ENCODE measurements around the gene IRF2BPL. TPM values are rescaled to one million over a fixed set of nuclear protein-coding genes. Genes with fewer than 3 reads are reported as not detected.

The IRF2BPL gene
- total RNA-seq, 1 experiment from 2014 or later: 21.7 TPM

DNA sequence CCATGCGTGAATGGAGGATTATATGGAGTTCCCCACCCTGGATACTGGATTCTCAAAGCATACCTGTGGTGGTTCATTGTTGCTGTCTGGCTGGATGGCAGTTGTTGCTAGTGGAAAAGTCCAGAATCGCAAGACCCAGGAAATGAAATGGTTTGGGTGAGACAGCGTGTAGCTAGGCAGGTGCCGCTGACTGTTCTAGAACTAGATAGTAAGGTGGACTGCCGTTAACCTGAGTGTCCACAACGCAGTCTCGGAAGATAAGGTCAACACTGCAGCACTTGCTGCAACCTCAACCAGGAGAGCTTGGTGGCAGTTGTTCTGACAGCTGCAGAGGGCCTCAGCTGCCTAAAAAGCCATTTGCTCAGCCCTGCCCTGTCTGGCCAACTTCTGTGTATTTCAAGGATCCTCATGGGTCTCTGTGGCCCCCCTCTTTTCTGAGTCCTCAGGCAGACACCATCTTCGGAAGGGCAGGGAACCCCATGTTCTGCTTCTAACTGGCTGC is 15.5 kb upstream of the IRF2BPL start:
- peak; percentile 77 to 85 for DNase-seq
- Histone ChIP-seq H3K27ac (peak overlapping the region; percentile 95), H3K36me3 (no peaks in the 10 kb centered on the region), H3K9me3 (replicated peaks) (no peaks in the 10 kb centered on the region), H3K4me3 (peak overlapping the region; percentile 22; the same call in 1 of the 2 replicates), H3K4me1 (peaks cover 59% of the 10 kb centered on the region), H3K27me3 (no peaks in the 10 kb centered on the region)

DNA sequence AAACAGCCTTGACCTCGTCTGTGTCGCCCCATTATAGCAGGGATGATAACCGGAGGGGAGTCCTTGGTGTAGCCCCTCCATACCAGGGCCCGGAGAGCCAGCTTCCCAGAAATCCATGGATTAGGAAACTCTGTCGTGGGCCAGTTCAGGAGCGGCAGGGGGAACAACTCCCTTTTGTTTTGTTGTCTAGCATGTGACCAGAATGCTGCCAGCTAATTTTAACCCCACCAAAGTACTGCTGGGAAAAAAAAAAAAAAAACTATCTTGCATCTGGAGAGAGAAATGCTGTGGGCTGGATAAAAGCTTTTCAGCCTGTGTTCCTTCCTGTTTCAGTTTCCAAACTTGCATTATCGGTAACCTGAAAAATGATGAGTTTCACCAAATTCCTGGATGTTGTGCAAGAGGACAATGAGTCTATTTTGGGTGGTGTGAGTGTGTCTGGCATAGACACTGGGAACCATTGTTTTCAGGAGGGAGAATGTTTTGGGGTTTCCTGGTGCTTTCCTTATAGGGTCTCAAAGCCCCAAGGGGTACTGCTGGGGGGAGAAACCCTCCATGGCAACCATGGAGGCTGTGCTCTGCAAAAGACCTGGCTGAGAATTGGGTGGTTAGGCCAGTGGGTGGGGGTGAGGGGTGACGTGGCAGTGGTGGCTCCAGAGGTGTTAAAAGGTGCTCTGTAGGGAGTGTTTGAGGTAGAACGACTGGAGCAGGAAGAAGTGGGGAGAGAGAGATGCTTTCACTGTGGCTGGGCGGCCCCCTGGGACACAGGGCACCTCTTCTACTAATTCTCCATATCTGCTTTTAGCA is 14.9 kb upstream of the IRF2BPL start:
- peak; percentile 66 to 79 for DNase-seq
- Histone ChIP-seq H3K27ac (peak overlapping the region; percentile 95), H3K36me3 (no peaks in the 10 kb centered on the region), H3K4me3 (peak overlapping the region; percentile 22), H3K27me3 (no peaks in the 10 kb centered on the region), H3K4me1 (peaks cover 64% of the 10 kb centered on the region), H3K9me3 (replicated peaks) (no peaks in the 10 kb centered on the region)

DNA sequence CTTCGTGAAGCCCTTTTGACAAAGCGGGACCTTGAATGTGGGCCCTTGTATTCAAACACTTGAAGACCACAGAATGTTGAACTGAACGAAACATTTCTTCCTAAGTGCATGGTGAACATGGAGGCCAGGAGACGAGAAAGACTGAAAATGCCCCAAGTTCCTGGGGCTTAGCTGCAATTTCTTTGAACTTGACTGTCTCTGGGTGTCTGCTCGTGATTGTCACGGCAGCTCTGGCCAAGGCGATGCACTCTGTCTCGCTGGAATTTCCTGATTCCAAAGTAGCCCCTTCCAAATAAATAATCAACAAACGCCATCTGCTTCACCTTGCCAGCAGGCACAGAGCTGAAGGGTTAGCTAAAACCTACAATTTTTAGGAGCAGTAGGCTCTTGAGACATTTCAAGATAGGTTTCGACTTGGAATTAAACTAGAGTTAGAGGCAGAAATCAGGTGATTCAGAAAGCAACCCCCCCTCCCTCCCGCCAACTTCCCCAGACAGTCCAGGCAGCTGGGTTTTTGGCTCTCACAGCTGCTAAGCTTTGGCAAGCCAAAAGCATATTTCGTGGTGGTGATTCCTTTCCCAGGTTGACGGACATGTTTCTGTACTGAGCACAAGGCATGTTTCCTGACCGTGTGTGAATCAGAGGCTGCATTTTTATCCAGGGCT is 13.5 kb upstream of the IRF2BPL start:
- H3K9me3 ChIP-seq (replicated peaks): no peaks in the 10 kb centered on the region
- DNase-seq: peak; percentile 73 to 83
- no peak overlapping the region for H3K4me3 ChIP-seq
- no peaks in the 10 kb centered on the region for H3K27me3 ChIP-seq
- H3K27ac ChIP-seq: peak overlapping the region; percentile 95
- peaks cover 77% of the 10 kb centered on the region for H3K4me1 ChIP-seq
- no peaks in the 10 kb centered on the region for H3K36me3 ChIP-seq

DNA sequence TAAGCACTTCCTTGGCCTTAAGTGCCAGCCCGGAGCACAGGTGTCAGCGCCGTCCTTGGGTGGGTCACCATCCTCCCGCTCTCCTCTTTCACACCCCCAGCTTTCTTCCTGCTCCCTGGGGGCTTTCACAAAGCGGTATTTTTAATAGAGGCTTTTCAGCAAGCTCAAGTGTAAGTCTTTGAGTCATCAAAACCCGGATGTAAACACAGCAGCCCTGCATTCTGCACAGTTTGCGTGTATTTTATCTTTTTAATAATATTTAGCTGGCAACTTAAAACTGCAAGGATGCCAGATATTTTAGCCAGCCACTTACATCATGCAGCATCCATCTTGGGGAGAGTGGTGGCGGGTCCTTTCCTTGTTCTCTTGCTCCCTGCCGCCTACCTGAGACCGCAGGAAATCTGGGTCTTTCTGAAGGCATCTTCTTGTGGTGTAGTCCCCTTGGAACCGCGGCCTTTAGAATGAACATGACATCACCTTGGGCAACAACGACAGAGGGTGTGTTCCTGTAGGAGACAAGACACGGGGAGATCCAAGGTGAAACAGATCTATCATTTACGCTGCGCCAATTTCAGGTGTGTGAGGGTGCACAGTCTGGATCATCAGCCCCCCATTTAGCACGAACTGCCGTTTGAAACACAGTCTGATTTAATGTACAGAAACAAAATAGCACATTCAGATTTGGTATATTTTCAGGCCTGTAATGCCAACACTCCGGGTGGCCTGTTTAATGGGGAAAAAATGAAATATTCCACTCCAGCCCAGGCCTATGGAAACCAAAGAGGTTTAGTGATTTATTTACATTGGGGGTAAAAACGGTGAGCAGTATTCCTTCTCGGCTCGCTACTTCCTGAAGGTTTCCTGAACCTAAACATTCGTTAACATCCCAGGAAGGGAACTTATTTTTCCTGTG is 12.5 kb upstream of the IRF2BPL start:
- no peak for DNase-seq
- no peaks in the 10 kb centered on the region for H3K36me3 ChIP-seq
- H3K4me3 ChIP-seq: peak overlapping the region; percentile 53
- no peaks in the 10 kb centered on the region for H3K27me3 ChIP-seq
- H3K9me3 ChIP-seq (replicated peaks): no peaks in the 10 kb centered on the region
- peak overlapping the region; percentile 95 for H3K27ac ChIP-seq
- peaks cover 82% of the 10 kb centered on the region for H3K4me1 ChIP-seq

DNA sequence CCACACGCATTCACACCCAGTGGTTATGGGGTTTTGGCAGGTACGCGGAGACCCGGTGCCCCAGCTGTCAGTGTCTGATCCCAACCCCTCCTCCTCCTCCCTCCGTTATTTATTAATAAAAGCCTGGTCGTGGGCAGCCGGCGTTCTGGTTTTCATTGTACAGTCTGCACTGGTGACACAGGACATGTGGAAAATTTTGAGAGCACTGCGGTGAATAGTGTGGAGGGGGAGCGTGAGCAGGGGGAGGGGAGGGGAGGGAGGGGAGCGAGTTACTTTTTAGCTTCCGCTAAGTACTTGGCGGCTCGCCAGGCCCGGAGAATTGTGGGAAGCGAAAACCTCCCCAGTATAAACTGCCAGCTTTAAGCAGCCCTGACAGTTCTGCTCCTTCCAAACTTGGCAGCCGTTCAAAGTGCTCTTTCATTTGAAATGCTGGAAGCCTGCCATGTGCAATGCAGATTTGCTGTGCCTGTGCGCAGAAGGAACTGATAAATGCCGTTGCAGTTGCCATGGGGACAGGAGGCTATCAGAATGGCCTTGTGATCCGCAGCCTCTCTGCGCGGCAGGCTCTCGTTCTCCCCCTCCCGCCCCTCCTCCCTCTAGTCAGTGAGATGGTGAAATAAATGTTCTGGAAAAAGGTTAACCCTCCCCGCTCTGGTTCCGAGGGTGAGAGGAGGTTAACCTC is 11.7 kb upstream of the IRF2BPL start:
- H3K4me3 ChIP-seq: peak overlapping the region; percentile 53
- DNase-seq: peak; percentile 98 to 99
- H3K27me3 ChIP-seq: no peaks in the 10 kb centered on the region
- H3K36me3 ChIP-seq: no peaks in the 10 kb centered on the region
- H3K4me1 ChIP-seq: peaks cover 74% of the 10 kb centered on the region
- peak overlapping the region; percentile 95 for H3K27ac ChIP-seq
- no peaks in the 10 kb centered on the region for H3K9me3 ChIP-seq (replicated peaks)

DNA sequence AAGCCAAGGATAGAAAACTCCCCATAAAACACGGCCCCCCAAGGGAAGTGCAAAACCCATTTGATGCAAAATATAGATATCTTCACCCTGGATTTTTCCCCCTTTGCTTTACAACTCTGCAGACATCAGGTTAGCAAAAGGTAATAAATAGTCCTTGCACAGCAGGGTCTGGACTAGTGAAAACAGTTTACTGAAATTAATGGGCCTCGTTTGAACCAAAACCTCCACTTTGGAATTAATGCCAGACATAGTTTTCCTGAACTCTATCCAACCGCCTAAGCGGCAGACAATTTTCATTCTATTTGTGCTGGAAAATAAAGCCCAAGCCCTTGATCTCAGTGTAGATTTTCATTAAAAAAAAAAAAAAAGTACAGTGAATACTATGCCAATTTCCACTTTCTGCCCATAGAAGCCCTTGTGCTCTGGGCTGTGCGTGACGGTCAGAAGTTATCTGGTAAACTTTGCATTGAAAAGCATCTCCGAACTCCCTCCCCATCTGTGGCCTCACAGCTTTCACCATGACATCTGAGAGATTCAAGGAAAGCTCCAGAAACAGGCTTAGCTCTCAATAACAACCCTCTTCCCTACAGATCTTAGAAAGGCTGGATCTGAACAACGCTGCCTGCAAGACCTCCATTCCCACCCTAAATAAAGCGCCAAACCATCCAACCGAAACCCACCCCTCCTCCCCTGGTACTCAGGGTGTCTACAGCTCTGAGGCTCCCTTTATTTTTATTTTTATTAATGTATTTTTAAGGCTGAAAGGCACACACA is 11.0 kb upstream of the IRF2BPL start:
- Histone ChIP-seq H3K27me3 (no peaks in the 10 kb centered on the region), H3K36me3 (no peaks in the 10 kb centered on the region), H3K9me3 (replicated peaks) (no peaks in the 10 kb centered on the region), H3K27ac (peak overlapping the region; percentile 95), H3K4me3 (peak overlapping the region; percentile 53), H3K4me1 (peaks cover 69% of the 10 kb centered on the region)
- DNase-seq: peak in 1 of 2 experiments; percentile 64

DNA sequence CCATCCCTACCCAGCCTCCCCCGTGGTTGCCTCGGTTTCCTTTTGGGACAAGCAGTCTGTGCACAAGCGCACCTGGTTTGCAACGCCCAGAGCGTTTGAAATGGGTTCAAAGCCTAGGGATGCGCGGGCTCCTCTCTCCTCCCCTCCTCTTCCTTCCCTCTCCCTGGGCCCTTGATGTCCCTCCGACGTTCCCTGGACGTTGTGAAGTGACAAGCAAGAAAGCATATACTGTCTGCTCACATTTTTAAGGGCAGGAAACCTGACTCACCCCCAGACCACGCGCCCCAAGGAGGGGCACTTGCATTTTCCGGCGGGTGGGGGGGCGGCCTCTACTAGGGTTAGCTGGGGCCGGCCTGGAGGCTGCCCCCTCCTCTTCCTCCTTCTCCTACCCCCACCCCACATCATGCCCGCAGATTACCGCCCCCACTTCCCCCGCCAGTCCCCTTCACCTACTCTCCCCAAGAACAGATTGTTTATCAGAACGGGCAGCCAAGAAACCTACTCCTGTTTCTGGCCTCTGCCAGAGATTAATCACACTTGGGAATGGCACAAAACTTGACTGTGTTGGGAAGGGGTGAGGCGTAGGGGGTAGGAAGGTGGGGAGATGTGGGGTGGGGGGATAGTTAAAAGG is 9.5 kb upstream of the IRF2BPL start:
- H3K27ac ChIP-seq: peak overlapping the region; percentile 95
- H3K4me3 ChIP-seq: no peak overlapping the region
- H3K27me3 ChIP-seq: no peaks in the 10 kb centered on the region
- peaks cover 58% of the 10 kb centered on the region for H3K4me1 ChIP-seq
- no peaks in the 10 kb centered on the region for H3K9me3 ChIP-seq (replicated peaks)
- no peak for DNase-seq
- H3K36me3 ChIP-seq: no peaks in the 10 kb centered on the region

DNA sequence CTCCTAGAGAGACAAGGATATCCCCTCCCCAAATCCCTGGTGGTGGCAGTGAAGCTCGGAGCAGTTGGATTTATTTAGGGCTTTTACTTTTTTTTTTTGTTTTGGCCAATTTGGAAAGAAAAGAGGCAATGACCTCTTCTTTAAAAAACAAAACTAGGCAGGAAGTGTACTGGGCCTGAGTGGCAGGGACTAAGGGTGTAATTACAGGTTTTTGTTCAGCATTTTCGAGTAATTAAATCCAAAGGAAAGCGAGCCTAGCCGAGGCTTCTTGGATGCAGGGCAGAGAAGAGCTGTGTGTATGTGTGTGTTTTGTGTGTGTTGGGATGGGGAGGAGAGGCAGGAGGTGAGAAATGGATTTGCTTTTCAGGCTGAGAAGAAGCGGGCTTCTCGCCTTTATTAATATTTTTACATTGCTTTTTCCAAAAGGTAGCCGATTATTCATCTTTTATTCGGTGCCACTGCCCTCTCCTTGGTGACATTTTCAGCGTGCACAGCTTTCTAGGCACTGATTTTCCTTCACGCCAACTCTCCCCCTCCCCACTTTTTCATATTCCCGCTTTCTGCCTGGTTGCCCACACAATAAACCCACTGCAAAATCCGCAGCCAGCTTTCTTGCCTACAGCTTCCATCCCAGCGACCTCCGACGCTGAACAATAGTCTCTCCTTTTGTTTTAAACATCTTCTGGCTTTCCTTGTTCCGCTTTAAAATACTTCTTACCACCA is 8.9 kb upstream of the IRF2BPL start:
- H3K4me3 ChIP-seq: no peak overlapping the region
- H3K27ac ChIP-seq: peak overlapping the region; percentile 54

DNA sequence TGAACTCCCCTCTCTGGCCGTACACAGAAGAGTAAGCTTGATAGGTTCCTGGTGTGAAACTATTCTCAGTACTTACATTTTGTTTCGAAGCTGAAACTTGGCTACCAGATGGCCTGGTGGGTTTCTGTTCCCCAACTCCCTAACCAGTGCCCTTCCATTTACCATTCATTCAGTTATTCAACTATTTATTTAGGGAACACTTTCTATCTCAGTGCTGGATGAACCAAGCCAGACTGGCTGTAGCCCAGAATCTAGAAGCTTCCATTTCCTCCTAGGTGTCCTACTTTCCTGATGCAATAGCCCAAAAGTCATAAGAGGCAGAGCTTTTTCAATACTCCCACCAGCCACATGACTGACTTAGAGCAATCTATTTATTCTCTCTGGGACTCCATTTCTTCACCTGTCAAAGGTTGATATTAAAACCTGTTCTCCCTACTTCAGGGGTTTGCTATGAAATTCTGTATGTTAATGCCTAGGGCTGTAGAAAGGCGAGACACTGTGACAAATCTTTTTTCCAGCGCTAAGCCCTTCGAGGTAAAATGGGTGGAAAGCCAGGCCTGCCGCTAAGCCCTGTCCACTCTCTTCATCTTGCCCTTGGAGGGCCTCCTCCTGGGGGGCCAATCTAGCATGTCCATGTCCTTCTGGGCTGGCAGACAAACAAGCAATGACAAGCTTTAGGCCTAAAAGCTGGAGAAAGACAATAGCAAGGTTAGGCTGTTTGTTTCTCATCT is 8.1 kb upstream of the IRF2BPL start:
- Histone ChIP-seq H3K27me3 (no peaks in the 10 kb centered on the region), H3K4me1 (peaks cover 49% of the 10 kb centered on the region), H3K9me3 (replicated peaks) (no peaks in the 10 kb centered on the region), H3K4me3 (no peak overlapping the region), H3K36me3 (no peaks in the 10 kb centered on the region), H3K27ac (peak overlapping the region; percentile 54)
- DNase-seq: peak; percentile 50 to 75

More for the DNA sequence above, 8.9 kb upstream of the IRF2BPL start:
- Histone ChIP-seq H3K36me3 (no peaks in the 10 kb centered on the region), H3K4me1 (peaks cover 51% of the 10 kb centered on the region), H3K27me3 (no peaks in the 10 kb centered on the region), H3K9me3 (replicated peaks) (no peaks in the 10 kb centered on the region)
- no peak for DNase-seq

DNA sequence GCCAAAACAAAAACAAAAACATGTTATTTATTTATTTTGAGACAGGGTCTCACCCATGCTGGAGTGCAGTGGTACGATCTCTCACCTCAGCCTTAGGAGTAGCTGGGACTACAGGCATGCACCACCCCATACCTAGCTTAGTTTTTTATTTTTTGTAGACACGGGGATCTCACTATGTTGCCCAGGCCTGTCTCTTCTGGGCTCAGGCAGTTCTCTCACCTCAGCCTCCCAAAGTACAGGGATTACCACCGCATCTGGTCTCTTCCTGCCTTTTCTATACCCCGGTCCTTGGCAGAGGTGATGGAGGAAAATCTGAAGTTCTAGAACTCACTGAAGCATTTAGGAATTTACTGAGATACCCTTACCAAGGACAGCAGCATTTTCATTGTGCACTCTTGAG is 6.8 kb upstream of the IRF2BPL start:
- Histone ChIP-seq H3K9me3 (replicated peaks) (no peaks in the 10 kb centered on the region), H3K36me3 (no peaks in the 10 kb centered on the region), H3K27me3 (no peaks in the 10 kb centered on the region), H3K27ac (no peak overlapping the region), H3K4me3 (no peak overlapping the region), H3K4me1 (peaks cover 46% of the 10 kb centered on the region)
- DNase-seq: no peak

DNA sequence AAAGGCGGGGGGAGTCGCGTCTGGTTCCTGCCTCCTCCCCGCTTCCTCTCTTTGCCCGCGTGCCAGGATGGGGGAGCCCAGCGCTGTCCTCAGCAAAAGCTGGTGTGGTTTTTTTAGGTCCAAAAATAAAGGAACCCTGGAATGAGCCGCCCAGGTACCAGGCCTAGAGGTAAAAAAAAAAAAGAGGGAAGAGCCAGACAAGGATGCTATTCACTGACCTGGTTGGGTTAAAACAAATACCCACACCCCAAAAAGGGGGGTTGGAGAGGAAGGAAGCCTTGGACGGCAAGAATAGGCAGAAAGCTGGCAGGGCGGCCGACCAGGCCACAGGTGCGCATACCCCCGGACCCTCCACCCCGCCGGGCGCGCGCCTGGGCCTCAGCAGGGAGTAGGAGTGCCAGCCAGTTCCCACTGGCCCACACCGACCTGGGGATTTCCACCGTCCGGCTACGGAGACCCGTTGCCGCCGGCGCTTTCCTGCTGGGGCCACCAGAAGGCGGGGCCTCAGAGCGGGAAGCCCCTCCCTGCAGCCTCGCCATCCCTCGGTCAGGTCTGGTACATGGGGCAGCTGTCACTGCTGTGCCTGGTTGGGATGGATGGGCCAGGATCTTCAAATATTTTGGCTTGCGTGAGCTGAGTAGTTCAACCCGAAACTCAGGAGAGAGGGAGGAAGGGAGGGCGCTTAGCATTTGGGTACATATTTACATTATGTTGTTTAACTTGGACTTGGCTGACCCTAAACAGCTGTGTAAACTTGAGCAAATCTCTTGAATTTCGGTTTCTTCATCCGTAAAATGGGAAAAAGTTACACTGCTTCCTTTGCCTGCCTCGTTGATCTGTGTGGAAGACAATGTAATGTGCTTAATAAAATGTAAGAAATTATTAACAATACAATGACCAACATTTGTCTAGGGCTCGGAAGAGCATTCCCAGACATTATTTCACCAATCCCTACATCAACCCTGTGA is 5.4 kb upstream of the IRF2BPL start:
- H3K9me3 ChIP-seq (replicated peaks): no peaks in the 10 kb centered on the region
- DNase-seq: peak; percentile 93 to 95
- H3K27me3 ChIP-seq: no peaks in the 10 kb centered on the region
- peak overlapping the region; percentile 91 for H3K27ac ChIP-seq
- peaks cover 47% of the 10 kb centered on the region for H3K4me1 ChIP-seq
- peak overlapping the region; percentile 48 for H3K4me3 ChIP-seq
- H3K36me3 ChIP-seq: no peaks in the 10 kb centered on the region
